Endometrial microvascular endothelial cells (primary cell): Measurements from ENCODE around the gene DIABLO. TPM values are rescaled to one million over a fixed set of nuclear protein-coding genes. Genes with fewer than 3 reads are reported as not detected.

Source experiments
- in situ Hi-C: cut with HindIII; loops from 2 replicates; pipeline ENCODE4 v1.10.0; 2017; ENCODE audit warnings: low sequenced_read_pairs, low pct_unique_long_range_greater_than_20kb; ENCODE audit errors: inconsistent ontology term
- total RNA-seq: library from RNA; depleted of rRNA; stranded (reverse); fragments of >200 nt; gene quantifications from one replicate; pipeline ENCODE4 v1.2.3, GENCODE V29; 2015; ENCODE audit errors: inconsistent ontology term

DIABLO gene
- total RNA-seq, 1 donor from 2014 or later: 71.0 TPM

DNA sequence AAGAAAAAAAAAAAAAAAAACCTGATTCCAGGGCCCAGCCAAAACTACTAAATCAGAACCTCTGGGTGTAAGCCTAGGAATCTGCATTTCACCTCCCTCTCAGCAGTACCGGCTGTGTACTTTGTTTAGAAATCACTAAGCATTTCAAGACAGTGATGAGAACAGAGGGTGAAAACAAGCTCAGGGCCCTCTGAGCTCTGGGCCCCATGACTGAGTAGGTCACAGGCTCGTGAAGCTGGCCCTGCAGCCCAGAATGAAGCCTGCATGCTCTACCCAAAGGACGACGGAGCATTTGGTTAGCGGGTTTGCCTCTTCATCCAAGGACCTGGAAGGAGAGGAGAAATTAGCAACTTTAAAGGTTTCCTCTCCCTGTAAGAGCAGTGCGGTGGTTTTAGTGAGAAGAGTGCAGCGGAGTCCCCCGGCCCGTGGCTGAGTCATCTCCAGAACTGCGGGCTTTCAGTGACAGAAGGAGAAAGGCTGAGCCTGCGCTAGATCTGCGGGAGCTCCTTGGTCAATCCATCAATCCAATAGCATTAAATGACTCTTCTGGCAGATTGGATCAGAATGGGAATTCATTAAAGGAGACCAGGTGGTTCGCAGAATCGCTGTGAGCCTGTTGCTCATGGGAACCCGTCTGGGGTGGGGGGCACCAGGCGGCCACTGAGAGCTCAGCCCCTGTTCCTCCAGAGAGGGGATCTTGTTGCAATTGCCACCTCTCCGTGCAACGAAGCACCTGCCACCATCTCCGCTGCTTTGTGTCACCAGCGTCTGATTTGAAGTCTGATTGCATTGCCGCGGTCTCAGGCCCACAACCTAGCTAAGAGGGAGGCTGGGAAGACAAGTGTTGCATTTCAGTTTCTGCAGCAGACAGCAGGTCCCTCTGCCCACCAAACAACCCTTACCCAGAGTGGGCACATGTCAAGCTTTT is 59.2 kb downstream of the DIABLO start:
- in situ Hi-C loops: no loop called here

DNA sequence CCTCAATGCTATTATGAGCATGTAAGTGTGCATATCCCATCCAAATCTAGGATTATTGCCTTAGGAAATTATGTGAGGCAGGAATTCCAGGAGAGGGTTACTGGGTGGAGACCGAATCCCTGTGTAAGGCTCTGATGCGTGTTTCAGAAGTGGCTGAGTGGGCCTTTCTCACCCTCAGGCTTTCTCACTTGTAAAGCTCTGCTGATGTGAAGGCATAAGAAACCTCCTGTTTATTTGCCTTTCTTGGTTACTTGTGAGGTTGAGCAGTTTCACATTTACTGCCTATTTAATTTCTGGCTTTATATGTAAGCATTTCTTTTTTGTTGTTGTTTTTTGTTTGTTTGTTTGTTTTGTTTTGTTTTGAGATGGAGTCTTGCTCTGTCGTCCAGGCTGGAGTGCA is 62.9 kb downstream of the DIABLO start:
- in situ Hi-C loops: no loop called here

DNA sequence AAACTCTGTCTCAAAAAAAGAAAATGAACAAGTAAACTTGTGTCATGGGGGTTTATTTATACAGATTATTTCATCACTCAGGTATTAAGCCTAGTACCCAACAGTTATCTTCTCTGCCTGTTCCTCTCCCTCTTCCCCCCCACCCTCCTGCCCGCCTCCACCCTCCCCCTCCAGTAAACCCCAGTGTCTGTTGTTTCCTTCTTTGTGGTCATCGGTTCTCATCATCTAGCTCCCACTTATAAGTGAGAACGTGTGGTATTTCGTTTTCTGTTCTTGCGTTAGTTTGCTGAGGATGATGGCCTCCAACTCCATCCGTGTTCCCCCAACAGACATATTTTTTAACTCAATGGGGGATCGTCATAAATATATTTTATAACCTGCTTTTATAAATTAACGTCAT is 64.2 kb downstream of the DIABLO start:
- in situ Hi-C loops: no loop called here

DNA sequence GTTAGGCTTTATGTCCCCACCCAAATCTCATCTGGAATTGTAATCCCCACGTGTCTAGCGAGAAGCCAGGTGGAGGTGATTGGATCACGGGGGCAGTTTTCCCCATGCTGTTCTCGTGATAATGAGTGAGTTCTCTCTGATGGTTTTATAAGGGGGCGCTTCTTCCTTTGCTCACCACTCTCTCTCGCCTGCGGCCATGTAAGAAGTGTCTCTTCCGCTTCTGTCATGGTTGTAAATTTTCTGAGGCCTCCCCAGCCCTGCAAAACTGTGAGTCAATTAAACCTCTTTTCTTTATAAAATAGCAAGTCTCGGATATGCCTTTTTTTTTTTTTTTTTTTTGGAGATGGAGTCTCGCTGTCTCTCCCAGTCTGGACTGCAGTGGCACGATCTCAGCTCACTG is 65.1 kb downstream of the DIABLO start:
- in situ Hi-C loops: no loop called here

- in situ Hi-C loops: no loop called here
Measured at GRCh38 chr12:122159882-122160281, 66.0 kb downstream of the DIABLO start.

GRCh38 chr12:122158700-122159285 is 67.1 kb downstream of the DIABLO start:
- in situ Hi-C loops: no loop called here

Other genes with a start within 250 kb of the DIABLO start
- 2.7 TPM for gene BCL7A, start 204.2 kb downstream of the DIABLO start, total RNA-seq
- 13.6 TPM for gene MLXIP, start 147.3 kb downstream of the DIABLO start, total RNA-seq
- not detected for gene IL31, start 51.8 kb downstream of the DIABLO start, total RNA-seq
- gene LRRC43, start 42.9 kb downstream of the DIABLO start, total RNA-seq: not detected
- gene B3GNT4, start 22.3 kb downstream of the DIABLO start, total RNA-seq: not detected
- gene VPS33A, start 40.4 kb upstream of the DIABLO start, total RNA-seq: 23.9 TPM
- gene CLIP1, start 196.6 kb upstream of the DIABLO start, total RNA-seq: 31.7 TPM